ENCODE measurements around the gene ZNF519.

ZNF519 gene

DNA sequence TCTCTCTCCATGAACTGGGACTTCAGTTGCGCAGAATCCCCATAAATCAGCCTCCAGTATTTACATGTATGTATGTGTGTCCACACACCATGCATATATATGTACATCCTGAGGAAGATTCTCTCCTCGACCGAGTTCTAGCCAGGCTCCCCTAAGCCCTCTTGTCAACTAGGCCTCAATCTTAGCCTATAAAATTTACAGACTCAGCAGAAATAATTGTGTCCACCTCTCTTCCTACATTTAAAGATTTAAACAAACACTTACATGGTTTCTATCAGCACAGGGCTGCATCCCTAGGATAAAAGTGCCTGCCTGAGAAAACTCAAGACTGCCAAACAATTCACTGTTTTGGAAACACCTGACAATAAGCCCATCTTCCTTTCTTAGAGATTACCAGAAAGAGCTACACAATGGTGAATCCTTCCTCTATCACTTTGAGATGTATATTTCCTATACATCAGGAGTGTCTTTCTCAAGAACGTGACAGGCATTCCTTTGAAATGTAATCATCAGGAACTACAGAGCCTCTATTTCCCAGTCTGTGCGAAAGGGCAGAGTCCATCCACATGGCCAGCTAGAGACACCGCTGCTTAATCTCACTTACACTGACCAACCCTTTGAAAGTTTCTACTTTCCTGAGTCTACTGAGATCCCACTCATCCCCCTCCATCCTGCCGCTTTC is 39.5 kb downstream of the ZNF519 start:
- DNase-seq, result no peak

DNA sequence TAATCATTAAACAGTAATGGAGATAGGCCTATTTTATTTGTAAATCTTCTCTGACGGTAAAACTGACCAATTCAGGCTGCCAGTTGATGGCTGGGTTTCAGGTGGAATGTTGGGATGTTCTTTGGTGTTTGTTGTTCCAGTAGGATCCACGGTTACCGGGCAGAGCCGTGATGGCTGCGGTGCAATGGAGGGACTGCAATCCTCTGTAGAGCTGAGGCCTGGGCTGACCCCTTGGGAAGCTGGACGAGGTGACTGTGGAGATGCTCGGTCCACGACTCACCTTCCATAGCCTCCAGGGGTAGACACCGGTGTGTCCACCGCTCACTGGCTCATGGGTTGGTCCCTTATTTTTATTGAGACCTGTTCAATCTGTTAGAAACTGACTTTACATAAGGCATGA is 42.5 kb downstream of the ZNF519 start:
- DNase-seq, result no peak

DNA sequence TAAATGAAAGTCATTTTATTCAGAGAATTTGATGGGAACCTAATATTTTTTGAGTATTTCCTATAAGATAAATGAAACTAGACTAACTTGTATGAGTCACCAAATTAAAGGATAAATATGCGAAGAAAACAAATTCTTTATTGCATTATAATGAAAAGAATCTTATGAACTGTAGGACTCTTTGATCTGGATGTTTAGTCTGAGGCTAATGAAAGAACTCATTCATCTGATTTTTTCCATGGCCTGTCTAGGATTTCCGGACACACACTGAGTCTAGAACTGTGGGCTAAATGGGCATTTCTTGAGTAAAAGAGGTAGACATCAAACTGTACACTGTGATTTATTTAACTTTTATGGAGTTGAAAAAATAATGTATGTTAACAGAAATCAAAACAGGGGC is 43.0 kb downstream of the ZNF519 start:
- no peak for DNase-seq

DNA sequence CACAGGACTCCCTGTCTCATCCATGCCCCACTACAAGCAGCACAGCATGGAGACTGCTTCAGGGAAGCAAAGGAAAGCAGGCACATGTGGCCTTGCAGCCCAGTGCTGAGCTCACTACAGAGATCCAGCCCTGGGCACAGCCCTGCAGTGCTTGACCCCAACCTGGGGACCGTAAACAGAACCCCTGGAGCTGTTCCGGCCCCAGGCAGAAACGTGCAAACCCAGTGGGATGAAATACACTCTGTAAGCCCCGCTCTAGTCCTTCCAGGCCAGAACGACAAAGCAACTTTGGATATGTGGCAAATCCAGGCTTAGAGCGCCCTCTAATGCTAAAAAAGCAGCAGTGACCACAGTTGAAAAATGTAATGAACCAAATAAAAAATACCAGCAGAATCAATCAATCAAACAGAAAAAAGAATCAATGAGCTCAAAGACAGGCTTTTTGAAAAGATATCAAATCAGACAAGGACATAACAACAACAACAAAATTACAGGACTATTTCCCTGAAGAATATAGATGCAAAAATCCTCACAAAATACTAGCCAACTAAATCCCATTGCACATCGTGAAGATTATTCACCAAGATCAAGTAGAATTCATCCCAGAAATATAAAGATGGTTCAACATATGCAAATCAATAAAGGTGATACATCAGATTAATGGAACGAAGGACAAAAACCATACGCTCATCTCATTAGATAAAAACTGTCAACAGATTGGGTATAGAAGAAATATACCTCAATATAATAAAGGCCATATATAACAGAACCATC is 45.6 kb downstream of the ZNF519 start:
- DNase-seq, result no peak

DNA sequence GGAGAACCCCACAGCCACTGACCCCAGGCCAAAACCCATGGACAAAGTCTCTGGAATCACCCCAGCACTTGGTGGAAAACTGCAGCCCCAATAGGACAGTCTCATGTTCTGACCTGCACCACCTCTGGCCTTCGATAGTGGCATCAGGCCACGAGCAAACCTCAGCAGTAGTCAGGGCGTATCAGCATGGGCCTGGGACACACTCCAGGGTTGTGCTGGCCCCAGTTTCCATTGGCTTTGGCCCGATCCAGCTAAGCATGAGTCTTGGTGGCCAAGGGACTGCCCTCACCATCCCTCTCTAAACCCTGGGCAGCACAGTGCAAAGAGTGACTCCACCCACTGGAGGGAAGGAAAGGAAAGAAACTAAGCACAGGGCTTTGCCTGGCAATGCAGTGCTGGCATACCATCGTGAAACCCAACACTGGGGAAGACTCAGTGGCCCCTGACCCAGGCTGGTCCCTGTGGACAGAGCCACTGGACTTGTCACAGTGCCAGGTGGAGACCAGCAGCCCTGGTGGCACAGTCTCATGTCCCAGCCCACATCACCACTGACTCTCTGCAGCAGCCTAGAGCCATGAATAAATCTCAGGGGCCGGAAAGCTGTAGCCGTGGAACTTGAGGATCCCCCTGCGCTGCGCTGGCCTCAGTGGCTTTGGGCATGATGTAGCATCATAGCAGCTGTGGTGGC is 46.3 kb downstream of the ZNF519 start:
- DNase-seq, result no peak

DNA sequence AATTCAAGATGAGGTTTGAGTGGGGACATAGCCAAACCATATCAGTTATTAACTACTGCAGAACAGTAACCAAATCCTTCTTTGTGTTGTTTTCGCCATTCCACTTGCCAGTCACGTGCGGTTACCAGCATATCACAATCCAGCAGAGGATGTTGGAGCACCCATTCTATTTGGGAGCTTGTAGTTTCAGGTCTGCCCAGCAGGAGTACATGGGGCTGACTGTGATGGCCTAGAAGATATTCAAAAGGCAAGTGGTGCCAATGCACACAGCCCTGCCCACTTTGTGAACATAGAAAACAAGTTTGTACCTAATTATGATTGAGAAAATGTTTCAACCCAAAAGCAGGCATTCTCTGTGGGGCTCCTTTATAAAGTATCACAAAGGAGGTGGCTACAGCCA is 57.0 kb downstream of the ZNF519 start:
- DNase-seq, result no peak

DNA sequence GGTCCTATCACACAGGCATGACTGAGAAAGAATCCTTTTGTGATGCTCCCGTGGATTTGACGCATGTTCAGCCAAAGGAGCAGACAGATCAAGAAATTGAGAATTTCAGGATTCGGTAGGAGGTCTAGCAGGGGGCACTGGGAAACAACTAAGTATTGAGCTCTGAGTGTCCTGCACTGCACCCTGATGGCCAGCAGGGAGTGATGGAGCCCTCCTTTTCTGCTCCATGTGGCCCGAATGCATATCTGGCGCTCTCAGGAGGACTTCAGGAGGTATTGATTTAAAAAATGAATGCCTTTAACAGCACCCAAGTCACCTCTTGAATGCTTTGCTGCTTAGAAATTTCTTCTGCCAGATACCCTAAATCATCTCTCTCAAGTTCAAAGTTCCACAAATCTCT is 58.0 kb downstream of the ZNF519 start:
- DNase-seq, result no peak

DNA sequence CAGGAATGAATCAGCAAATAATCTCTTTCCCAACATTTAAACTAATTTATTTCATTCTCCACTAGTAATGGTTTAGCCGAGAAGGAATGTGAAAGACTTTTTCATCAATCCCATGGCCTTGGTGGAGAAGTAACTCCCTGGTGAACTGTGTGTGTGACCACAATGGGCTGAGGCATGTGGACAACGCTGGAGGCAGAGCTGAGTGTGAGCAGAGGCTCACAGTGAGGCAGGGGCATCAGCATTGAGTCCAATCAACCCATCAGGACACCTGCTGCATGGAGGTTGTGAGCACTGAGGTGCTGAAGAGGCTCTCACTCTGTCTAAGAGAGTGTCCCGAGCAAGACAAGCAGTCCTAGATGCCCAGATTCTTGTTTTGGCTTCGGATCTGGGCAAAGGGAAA is 78.6 kb downstream of the ZNF519 start:
- no peak for DNase-seq
